WI38 (cell line): ENCODE measurements around the gene PARD3B.

Experiments
- H3K4me3 ChIP-seq: 2 replicates; pipeline ENCODE4 v1.5.1; 2011; ENCODE audit warnings: low read depth, mild to moderate bottlenecking, control low read depth, low read length
- CTCF ChIP-seq: IDR thresholded peaks from 2 replicates; pipeline ENCODE4 v1.5.1; 2012; ENCODE audit warnings: low read depth, mild to moderate bottlenecking, control low read depth, low read length

PARD3B gene

GRCh38 chr2:205650931-205651330 lies 1105.7 kb downstream of the PARD3B start:
- no peak for TF ChIP-seq CTCF
- H3K4me3 ChIP-seq, result no peak overlapping the region

- H3K4me3 ChIP-seq, result no peak overlapping the region
- no peak for TF ChIP-seq CTCF
Observed at GRCh38 chr2:205651719-205652118, 1106.4 kb downstream of the PARD3B start.

DNA sequence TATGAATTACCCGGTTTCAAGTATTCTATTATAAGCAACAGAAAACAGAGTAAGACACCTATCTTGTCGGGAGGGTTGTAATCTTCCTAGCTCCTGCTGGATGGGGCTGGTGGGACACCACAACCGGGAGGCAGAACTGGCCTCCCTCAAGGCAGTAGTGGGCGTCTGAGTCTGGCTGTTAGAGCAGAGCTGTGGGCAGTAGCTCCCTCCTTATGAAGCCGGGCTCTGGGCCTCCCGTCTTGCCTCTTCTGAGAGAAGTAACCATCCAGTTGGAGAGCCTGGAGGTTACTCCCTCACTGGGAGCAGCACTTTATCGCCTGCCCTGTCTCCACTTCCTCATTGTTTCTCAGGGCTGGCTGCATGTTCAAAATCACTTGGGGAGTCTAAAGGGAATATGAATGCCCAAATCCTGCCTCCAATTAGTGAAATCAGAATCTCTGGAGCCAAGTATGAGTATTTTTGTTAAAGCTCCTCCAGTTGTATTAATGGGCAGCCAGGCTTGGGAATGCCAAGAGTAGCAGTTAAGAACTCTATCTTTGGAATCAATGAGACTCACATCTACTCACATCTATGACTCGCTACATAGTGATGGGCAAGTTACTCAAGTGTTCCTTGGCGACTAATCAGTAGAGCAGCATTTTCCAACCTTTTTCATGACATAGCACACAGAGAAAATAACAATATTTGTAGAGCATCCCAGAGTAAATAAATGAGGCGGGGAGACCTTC lies 1109.8 kb downstream of the PARD3B start:
- no peak overlapping the region for H3K4me3 ChIP-seq
- no peak for TF ChIP-seq CTCF

- no peak for TF ChIP-seq CTCF
- no peak overlapping the region for H3K4me3 ChIP-seq
Observed at GRCh38 chr2:205655779-205656456, 1110.6 kb downstream of the PARD3B start.

- no peak for TF ChIP-seq CTCF
- no peak overlapping the region for H3K4me3 ChIP-seq
Observed at GRCh38 chr2:205656461-205656860, 1111.2 kb downstream of the PARD3B start.

DNA sequence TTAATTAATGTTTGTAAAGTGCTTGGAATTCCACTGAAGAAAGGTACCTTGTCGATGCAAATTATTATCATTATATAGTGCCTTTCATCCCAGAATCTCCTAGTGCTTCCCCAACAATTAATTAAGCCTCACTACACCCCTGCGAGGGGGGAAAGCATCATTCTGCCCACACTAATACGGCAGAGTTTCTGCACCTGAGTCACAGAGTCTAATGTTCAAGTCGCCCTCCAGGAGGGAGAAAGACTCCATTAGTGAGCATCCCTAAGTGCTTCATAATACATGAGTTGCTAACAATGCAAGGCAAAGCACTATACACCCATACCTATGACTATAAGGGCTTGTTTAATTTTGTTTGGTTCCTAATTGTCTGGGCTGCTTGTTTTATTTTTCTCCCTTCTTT lies 1111.7 kb downstream of the PARD3B start:
- no peak overlapping the region for H3K4me3 ChIP-seq

More for the DNA sequence above, 1111.7 kb downstream of the PARD3B start:
- no peak for TF ChIP-seq CTCF
